GM12873 (cell line): Measurements from ENCODE around the gene PRKD1.

ENCODE experiments used
- TF ChIP-seq, protein P1 (sequence below): IDR thresholded peaks from 2 replicates; pipeline ENCODE4 v1.5.1; 2012; ENCODE audit warnings: low read depth, mild to moderate bottlenecking, moderate library complexity, low read length, control low read depth; ENCODE audit not compliant: insufficient read depth; ENCODE audit errors: missing control alignments

The PRKD1 gene

DNA sequence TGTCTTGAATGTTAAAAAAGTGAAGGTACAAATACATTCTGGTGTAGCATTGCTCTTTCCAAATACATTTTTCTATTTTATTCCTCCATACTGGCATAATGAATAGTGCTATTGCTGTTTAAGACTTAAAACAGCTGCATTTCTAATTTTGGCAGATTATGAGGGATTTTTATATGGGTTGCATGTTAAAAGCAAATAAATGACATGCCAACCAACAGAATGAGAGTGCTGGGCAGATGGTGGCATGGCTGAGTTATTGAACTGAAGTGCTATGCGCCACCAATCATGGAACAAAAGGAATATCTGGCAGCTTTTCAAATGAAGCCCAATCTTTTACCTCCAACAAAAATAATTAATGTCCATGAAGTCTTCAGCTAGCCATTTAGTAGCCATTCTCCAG, 215.0 kb downstream of the PRKD1 start:
- TF ChIP-seq, protein P1, sequence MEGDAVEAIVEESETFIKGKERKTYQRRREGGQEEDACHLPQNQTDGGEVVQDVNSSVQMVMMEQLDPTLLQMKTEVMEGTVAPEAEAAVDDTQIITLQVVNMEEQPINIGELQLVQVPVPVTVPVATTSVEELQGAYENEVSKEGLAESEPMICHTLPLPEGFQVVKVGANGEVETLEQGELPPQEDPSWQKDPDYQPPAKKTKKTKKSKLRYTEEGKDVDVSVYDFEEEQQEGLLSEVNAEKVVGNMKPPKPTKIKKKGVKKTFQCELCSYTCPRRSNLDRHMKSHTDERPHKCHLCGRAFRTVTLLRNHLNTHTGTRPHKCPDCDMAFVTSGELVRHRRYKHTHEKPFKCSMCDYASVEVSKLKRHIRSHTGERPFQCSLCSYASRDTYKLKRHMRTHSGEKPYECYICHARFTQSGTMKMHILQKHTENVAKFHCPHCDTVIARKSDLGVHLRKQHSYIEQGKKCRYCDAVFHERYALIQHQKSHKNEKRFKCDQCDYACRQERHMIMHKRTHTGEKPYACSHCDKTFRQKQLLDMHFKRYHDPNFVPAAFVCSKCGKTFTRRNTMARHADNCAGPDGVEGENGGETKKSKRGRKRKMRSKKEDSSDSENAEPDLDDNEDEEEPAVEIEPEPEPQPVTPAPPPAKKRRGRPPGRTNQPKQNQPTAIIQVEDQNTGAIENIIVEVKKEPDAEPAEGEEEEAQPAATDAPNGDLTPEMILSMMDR: no peak

DNA sequence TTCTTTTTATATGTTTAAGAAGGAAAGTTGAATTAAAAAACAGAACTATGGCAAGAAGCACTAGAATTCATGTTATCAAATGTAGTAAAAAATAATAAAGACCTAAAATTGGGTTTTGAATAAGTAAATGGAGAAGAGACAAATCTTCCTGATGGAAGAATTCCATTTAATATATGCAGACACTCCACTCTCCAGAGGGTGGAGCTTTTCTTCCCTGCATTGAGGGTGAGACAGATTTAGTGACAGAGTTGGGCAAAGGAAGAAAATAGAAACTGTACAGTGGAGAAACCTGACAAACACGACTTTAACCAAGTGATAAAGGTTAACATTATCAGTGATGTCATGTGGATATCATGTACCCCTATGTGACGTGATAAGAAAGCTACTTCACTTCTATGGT, 217.6 kb downstream of the PRKD1 start:
- TF ChIP-seq, protein P1: no peak

DNA sequence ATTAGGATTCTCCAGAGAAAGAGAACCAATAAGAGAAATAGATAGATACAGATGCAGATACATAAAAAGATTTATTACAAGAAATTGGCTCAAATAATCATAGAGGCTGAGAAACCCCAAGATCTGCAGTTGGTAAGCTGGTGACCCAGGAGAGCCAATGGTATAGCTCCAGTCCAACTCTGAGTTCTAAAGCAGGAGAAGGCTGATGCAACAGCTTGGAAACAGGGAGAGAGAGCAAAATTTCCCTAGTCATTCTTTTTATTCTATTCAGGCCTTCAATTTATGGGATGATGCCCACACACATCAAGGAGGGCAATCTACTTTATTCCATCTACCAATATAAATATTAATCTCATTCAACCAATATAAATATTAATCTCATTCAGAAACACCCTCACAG, 218.2 kb downstream of the PRKD1 start:
- TF ChIP-seq, protein P1: no peak

DNA sequence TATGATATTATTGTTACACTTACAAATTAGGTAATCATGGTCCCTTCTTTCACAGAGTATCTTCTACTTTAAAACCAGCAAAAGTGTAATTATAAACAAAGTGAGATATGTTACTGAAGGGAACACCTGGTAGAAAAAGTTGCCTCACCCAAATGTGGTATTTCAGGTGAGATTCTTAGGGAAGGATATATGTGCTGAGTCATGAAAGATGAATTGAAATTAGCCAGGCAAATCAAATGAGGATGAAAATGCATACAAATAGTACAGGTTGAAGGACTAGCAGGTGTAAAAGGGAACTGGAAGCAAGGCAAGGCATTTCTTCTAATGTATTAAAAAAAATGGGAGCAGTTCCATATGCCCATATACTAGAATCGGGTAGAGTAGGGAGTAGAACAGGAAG, 220.9 kb downstream of the PRKD1 start:
- TF ChIP-seq, protein P1: no peak

DNA sequence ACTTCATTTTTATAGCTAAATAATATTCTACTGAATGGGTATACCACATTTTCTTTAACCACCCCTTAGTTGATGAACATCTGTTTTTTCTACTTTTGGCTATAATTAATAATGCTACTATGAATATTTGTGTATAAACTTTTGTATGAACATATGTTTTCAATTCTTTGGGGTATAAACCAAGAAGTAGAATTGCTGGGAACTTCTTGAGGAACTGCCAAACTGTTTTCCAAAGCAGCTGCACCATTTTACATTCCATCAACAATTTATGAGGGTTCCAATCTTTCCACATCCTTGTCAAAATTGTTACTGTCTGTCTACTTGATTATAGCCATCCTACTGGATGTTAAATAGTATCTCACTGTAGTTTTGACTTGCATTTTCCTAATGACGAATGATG, 221.8 kb downstream of the PRKD1 start:
- TF ChIP-seq, protein P1: no peak

DNA sequence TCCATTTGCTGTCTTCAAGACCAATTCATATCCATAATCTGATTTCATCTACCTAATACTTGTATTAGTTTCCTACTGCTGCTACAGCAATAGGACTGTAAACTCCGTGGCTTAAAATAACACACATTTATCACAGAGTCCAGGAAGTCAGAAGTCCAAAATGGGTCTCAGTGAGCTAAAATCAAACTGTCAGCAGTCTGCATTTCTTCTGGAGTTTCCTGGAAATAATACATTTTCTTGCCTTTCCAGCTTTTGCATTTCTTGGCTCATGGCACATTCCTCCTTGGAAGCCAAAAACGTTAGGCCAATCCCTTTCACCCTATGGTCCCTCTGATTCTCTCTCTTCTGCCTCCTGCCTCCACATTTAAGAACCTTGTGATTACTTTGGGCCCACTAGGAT, 239.8 kb downstream of the PRKD1 start:
- TF ChIP-seq, protein P1: no peak

DNA sequence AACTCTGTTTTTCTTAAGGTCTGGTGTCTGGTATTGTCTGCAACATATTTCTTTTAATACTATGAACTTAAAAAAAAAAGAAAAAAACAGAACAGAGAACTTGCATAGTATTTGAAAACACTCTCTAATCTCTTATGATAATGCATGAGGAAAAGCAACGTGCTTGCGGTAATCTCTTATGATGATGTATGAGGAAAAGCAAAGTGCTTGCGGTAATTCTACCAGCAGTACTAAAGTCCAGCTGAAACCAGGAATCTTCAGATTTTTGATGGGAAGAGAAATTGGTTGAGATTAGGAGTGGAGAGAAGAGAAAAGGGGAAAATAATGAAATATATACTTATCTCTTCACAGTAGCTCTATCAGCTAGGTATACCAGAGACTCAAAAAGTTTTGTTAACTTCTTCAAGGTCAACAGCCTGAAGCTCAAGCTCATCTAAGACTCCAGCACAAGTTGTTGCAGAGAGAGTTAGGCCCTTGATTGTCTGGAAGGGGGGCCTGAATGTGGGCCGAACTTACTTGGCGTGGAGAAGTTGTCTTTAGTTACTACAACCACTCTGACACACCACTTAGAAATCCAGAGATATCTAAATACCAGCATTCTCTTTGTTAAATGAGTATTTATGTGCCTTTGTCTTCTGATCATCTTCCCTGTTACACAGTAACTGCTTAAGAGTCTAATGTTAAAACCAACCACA, 240.4 kb downstream of the PRKD1 start:
- TF ChIP-seq, protein P1: no peak
